Myocyte (in vitro differentiated cells): Measurements from ENCODE around the gene EIF2AK3. TPM values are rescaled to one million over a fixed set of nuclear protein-coding genes. Genes with fewer than 3 reads are reported as not detected.
"Not testable (repeated sequence)": the region's sequence is repeated elsewhere in the genome, so short reads cannot be mapped to it uniquely, and the experiment has no call there.

Experiments used
- DNase-seq: peaks from one replicate; pipeline ENCODE4 v3.0.0-alpha.2; 2012; ENCODE audit warnings: low read depth
- total RNA-seq: library from RNA; depleted of rRNA; stranded (reverse); fragments of >200 nt; gene quantifications from 2 replicates; pipeline ENCODE4 v1.2.3, GENCODE V29; 2014

Gene EIF2AK3
- total RNA-seq, 1 donor from 2014 or later, result 16.5 TPM

GRCh38 chr2:88599527-88599926, 27.7 kb downstream of the EIF2AK3 start:
- no peak for DNase-seq

- DNase-seq, result no peak
These were observed 30.1 kb downstream of the EIF2AK3 start for GRCh38 chr2:88597168-88597567.

- peak; percentile 14 for DNase-seq
These were observed 31.0 kb downstream of the EIF2AK3 start for GRCh38 chr2:88596141-88596830.

GRCh38 chr2:88591698-88592097, 35.6 kb downstream of the EIF2AK3 start:
- no peak for DNase-seq

GRCh38 chr2:88590998-88591613, 36.2 kb downstream of the EIF2AK3 start:
- DNase-seq, result peak; percentile 80

GRCh38 chr2:88585969-88586368, 41.3 kb downstream of the EIF2AK3 start:
- DNase-seq, result no peak

GRCh38 chr2:88582030-88582429, 45.2 kb downstream of the EIF2AK3 start:
- DNase-seq, result no peak

GRCh38 chr2:88580088-88580487, 47.2 kb downstream of the EIF2AK3 start:
- no peak for DNase-seq

- DNase-seq, result no peak
These were observed 51.6 kb downstream of the EIF2AK3 start for GRCh38 chr2:88575630-88576029.

- DNase-seq, result no peak
These were observed 52.2 kb downstream of the EIF2AK3 start for GRCh38 chr2:88575051-88575450.

GRCh38 chr2:88574445-88574844, 52.8 kb downstream of the EIF2AK3 start:
- DNase-seq, result no peak

- DNase-seq, result no peak
These were observed 59.1 kb downstream of the EIF2AK3 start for GRCh38 chr2:88568179-88568578.

GRCh38 chr2:88564402-88564801, 62.9 kb downstream of the EIF2AK3 start:
- DNase-seq, result no peak

- no peak for DNase-seq
These were observed 64.1 kb downstream of the EIF2AK3 start for GRCh38 chr2:88563129-88563528.

- DNase-seq, result no peak
These were observed 65.4 kb downstream of the EIF2AK3 start for GRCh38 chr2:88561646-88562388.

GRCh38 chr2:88560619-88561307, 66.5 kb downstream of the EIF2AK3 start:
- no peak for DNase-seq

- no peak for DNase-seq
These were observed 70.0 kb downstream of the EIF2AK3 start for GRCh38 chr2:88557290-88557689.

- DNase-seq, result no peak
These were observed 71.2 kb downstream of the EIF2AK3 start for GRCh38 chr2:88556026-88556425.

GRCh38 chr2:88554189-88554588, 73.1 kb downstream of the EIF2AK3 start:
- DNase-seq, result no peak

GRCh38 chr2:88549616-88550292, 77.5 kb downstream of the EIF2AK3 start:
- DNase-seq, result no peak

- DNase-seq, result not testable (repeated sequence)
These were observed 81.0 kb downstream of the EIF2AK3 start for GRCh38 chr2:88546291-88546690.
